ENCODE results near the gene SHISA3.

GRCh38 chr4:42385516-42385915 is 11.8 kb upstream of the SHISA3 start:
- no peak for TF ChIP-seq EZH2 (IDR thresholded peaks at IDR 0.05; ENCODE audit: insufficient read depth, poor library complexity, severe bottlenecking)
- no peak for TF ChIP-seq EZH2phosphoT487 (IDR thresholded peaks at IDR 0.05; ENCODE audit: insufficient read depth, low read depth)
